Endothelial cell of umbilical vein (primary cell): ENCODE results near the gene C15orf61. TPM values are rescaled to one million over a fixed set of nuclear protein-coding genes. Genes with fewer than 3 reads are reported as not detected.
A peak's percentile ranks its signal among the peaks of the same experiment; 100 is the strongest.

ENCODE experiments used
- BruUV-seq: library from RNA; stranded (reverse); fragments of 400-500 nt; replicated peaks from 2 replicates; lab custom pipeline; 2021; lab: Mats Ljungman, UMichigan
- CTCF ChIA-PET: fragments of 300-600, 350-600 bp; sonication (Branson Sonifier 250); formaldehyde crosslinking; loops from one replicate; lab custom pipeline; 2021; ENCODE audit warnings: antibody characterized with exemption, inconsistent platforms; lab: Charles Lee
- POLR2A ChIA-PET: fragments of 300-600, 350-600 bp; sonication (Branson Sonifier 250); formaldehyde crosslinking; loops from one replicate; lab custom pipeline; 2021; ENCODE audit warnings: antibody characterized with exemption, inconsistent platforms; lab: Charles Lee
- DNase-seq: peaks from one replicate; pipeline ENCODE4 v3.0.0-alpha.2; 2011; ENCODE audit warnings: low read depth, low spot score
- FAIRE-seq: peaks from 2 replicates; lab custom pipeline; 2011; peaks lifted over from hg19 to GRCh38; lab: Jason Lieb, UNC
- H2AFZ ChIP-seq: 2 replicates; pipeline ENCODE4 v1.6.0; 2012; ENCODE audit warnings: low read depth, low read length, control low read depth, inconsistent platforms
- H3K27ac ChIP-seq: 2 replicates; pipeline ENCODE4 v1.5.1; 2011; ENCODE audit warnings: low read depth, mild to moderate bottlenecking, control low read depth, low read length, moderate library complexity; ENCODE audit not compliant: insufficient read depth
- H3K27me3 ChIP-seq, 2 experiments: 2 replicates each; pipeline versions ENCODE4 v1.6.0 to v1.6.1; 2011; ENCODE audit warnings: low read length in 2 of 2, mixed read lengths in 1 of 2; ENCODE audit not compliant: control insufficient read depth in 2 of 2, insufficient read depth in 2 of 2
- H3K36me3 ChIP-seq, 2 experiments: 2 replicates in 1 of 2; 3 replicates in 1 of 2; pipeline ENCODE4 v1.5.1; 2011; ENCODE audit warnings: low read length in 2 of 2, mild to moderate bottlenecking in 1 of 2, moderate library complexity in 1 of 2; ENCODE audit not compliant: control insufficient read depth in 2 of 2, insufficient read depth in 2 of 2; ENCODE audit errors: extremely low read depth in 1 of 2
- H3K4me1 ChIP-seq: 3 replicates; pipeline ENCODE4 v1.5.1; 2011; ENCODE audit warnings: mild to moderate bottlenecking, low read length; ENCODE audit not compliant: control insufficient read depth, insufficient read depth; ENCODE audit errors: extremely low read depth
- H3K4me2 ChIP-seq: 2 replicates; pipeline ENCODE4 v1.6.1; 2011; ENCODE audit warnings: low read length, control low read depth, mixed read lengths; ENCODE audit not compliant: insufficient read depth
- H3K4me3 ChIP-seq, 3 experiments: fragments of 200-600 bp in 1 of 3; sonication (generic), shearing (Covaris generic) in 1 of 3; replicated peaks in 1 of 3; 2 replicates each; pipeline ENCODE4 v1.5.1; 2011 to 2016; ENCODE audit warnings: control low read depth in 3 of 3, low read length in 3 of 3, mild to moderate bottlenecking in 2 of 3, inconsistent platforms in 1 of 3, low read depth in 1 of 3, moderate library complexity in 1 of 3; ENCODE audit not compliant: insufficient read depth in 1 of 3
- H3K79me2 ChIP-seq: 2 replicates; pipeline ENCODE4 v1.6.0; 2012; ENCODE audit warnings: low read length, inconsistent platforms; ENCODE audit not compliant: control insufficient read depth, insufficient read depth
- H3K9ac ChIP-seq: replicated peaks from 2 replicates; pipeline ENCODE3; 2011; ENCODE audit warnings: low read length, control low read depth; ENCODE audit not compliant: insufficient read depth; ENCODE audit errors: extremely low read depth
- H3K9me1 ChIP-seq: replicated peaks from 3 replicates; pipeline ENCODE4 v1.6.0; 2011; ENCODE audit warnings: mild to moderate bottlenecking, low read length; ENCODE audit not compliant: control insufficient read depth, insufficient read depth; ENCODE audit errors: extremely low read depth
- H3K9me3 ChIP-seq: replicated peaks from 2 replicates; pipeline ENCODE4 v1.5.1; 2012; ENCODE audit warnings: low read length, inconsistent platforms; ENCODE audit not compliant: control insufficient read depth, insufficient read depth
- H4K20me1 ChIP-seq: replicated peaks from 2 replicates; pipeline ENCODE3; 2011; ENCODE audit warnings: mild to moderate bottlenecking, low read length; ENCODE audit not compliant: control insufficient read depth, insufficient read depth; ENCODE audit errors: extremely low read depth
- EZH2 ChIP-seq: IDR thresholded peaks from 2 replicates; pipeline ENCODE4 v1.6.1; 2012; ENCODE audit warnings: borderline replicate concordance, low read depth, mild to moderate bottlenecking, moderate library complexity, low read length, inconsistent platforms; ENCODE audit not compliant: severe bottlenecking
- FOS ChIP-seq: IDR thresholded peaks from 2 replicates; pipeline ENCODE4 v1.6.1; 2011; ENCODE audit warnings: mild to moderate bottlenecking, low read length, moderate library complexity, borderline replicate concordance; ENCODE audit not compliant: insufficient read depth
- GATA2 ChIP-seq: IDR thresholded peaks from 2 replicates; pipeline ENCODE4 v1.7.0; 2011; ENCODE audit warnings: low read depth, mild to moderate bottlenecking, moderate library complexity, mixed read lengths, low read length; ENCODE audit not compliant: insufficient read length, insufficient read depth
- JUN ChIP-seq: IDR thresholded peaks from 2 replicates; pipeline ENCODE4 v1.6.1; 2011; ENCODE audit warnings: borderline replicate concordance, low read depth; ENCODE audit not compliant: insufficient read length, insufficient read depth
- MAX ChIP-seq: IDR thresholded peaks from 2 replicates; pipeline ENCODE4 v1.6.1; 2011; ENCODE audit not compliant: insufficient read depth, insufficient read length
- MYC ChIP-seq: IDR thresholded peaks from one replicate; pipeline ENCODE4 v1.6.1; 2011; ENCODE audit warnings: mild to moderate bottlenecking, low read depth, low read length
- POLR2A ChIP-seq: IDR thresholded peaks from 2 replicates; pipeline ENCODE4 v1.6.1; 2012; ENCODE audit warnings: low read depth, mild to moderate bottlenecking, control low read depth, low read length
- POLR2AphosphoS5 ChIP-seq: IDR thresholded peaks from 2 replicates; pipeline ENCODE4 v1.6.1; 2012; ENCODE audit warnings: low read depth, mild to moderate bottlenecking, control low read depth, low read length, moderate library complexity; ENCODE audit not compliant: insufficient read depth
- dilution Hi-C: fragments of 300-500 bp; cut with MboI; formaldehyde crosslinking; loops from one replicate; pipeline ENCODE4 v1.15.0; 2019; ENCODE audit warnings: low sequenced_read_pairs; ENCODE audit not compliant: extremely low pct_ligation_motif_present
- intact Hi-C: fragments of 100-400 bp; cut with micrococcal nuclease; formaldehyde crosslinking; loops from one replicate; pipeline ENCODE4 v1.10.0; 2022
- polyA plus RNA-seq, 4 experiments: library from polyadenylated mRNA; depleted of rRNA in 3 of 4; stranded (reverse) in 3 of 4; unstranded in 1 of 4; fragments of >200 nt; gene quantifications; 2 replicates each; pipeline versions ENCODE4 v1.2.1 to v1.2.3, GENCODE V29; 2011 to 2012; ENCODE audit warnings: missing spikeins in 1 of 4
- total RNA-seq: library from RNA; stranded (reverse); gene quantifications from 2 replicates; pipeline ENCODE4 v1.2.3, GENCODE V29; 2021
- TF ChIP-seq, protein P1 (sequence below), 2 donors: IDR thresholded peaks; 1 replicate in 1 of 2; 2 replicates in 1 of 2; pipeline ENCODE4 v1.5.1; 2011; ENCODE audit warnings: low read length in 2 of 2, mild to moderate bottlenecking in 2 of 2, moderate library complexity in 2 of 2, control low read depth in 1 of 2, inconsistent platforms in 1 of 2, low read depth in 1 of 2; ENCODE audit not compliant: insufficient read depth in 1 of 2; ENCODE audit errors: extremely low read depth in 1 of 2

The C15orf61 gene
- total and polyA plus RNA-seq, 2 donors (not counting 3 experiments of a cell fraction or from before 2014, with no cell fraction given) = 3.2 to 4.1 TPM

- Histone ChIP-seq H3K4me1 (peaks cover 8% of the 10 kb centered on the region), H3K79me2 (no peaks in the 10 kb centered on the region), H3K4me2 (peak overlapping the region; percentile 78), H3K9ac (peak overlapping the region; percentile 90), H3K27ac (no peak overlapping the region), H3K4me3 (peak overlapping the region; percentile 67 to 99 (median 96)), H3K36me3 (no peaks in the 10 kb centered on the region), H2AFZ (peak overlapping the region; percentile 97), H3K9me3 (no peaks in the 10 kb centered on the region), H3K9me1 (no peaks in the 10 kb centered on the region), H4K20me1 (no peaks in the 10 kb centered on the region), H3K27me3 (no peaks in the 10 kb centered on the region)
- TF ChIP-seq MAX (no peak), POLR2A (no peak), GATA2 (no peak)
- ChIA-PET CTCF (no interaction called here), POLR2A (no interaction called here)
- no TSS peak for BruUV-seq
- intact Hi-C loops (loop anchor here (2.0 to 10.0 kb wide), 2 partner anchors 89 to 291 kb away; no protein-coding TSS in a partner anchor), dilution Hi-C loops (no loop called here)
- DNase-seq (peak; percentile 25), FAIRE-seq (peak; percentile 21)
Measured at GRCh38 chr15:67543348-67543718, 22.4 kb downstream of the C15orf61 start.

DNA sequence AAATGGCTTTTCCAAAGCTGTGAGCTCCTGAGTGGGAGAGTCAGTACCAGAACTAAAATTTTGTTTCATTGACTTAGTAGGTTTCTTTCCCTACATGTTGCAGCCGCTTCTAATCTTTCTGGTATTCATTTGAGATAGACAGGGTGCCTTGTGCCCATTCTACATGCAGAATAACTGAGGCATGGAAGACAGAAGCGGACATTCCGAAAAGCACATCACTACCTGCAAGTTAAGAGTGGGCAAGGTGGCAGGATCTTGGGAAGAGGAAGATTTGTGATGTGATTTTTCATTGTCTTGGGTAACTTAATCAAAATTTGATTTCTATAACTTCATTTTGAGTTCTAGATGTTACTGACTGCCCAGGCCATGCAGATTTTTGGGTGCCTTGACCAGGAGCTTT is 23.5 kb downstream of the C15orf61 start:
- TF ChIP-seq, protein P1, sequence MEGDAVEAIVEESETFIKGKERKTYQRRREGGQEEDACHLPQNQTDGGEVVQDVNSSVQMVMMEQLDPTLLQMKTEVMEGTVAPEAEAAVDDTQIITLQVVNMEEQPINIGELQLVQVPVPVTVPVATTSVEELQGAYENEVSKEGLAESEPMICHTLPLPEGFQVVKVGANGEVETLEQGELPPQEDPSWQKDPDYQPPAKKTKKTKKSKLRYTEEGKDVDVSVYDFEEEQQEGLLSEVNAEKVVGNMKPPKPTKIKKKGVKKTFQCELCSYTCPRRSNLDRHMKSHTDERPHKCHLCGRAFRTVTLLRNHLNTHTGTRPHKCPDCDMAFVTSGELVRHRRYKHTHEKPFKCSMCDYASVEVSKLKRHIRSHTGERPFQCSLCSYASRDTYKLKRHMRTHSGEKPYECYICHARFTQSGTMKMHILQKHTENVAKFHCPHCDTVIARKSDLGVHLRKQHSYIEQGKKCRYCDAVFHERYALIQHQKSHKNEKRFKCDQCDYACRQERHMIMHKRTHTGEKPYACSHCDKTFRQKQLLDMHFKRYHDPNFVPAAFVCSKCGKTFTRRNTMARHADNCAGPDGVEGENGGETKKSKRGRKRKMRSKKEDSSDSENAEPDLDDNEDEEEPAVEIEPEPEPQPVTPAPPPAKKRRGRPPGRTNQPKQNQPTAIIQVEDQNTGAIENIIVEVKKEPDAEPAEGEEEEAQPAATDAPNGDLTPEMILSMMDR (IDR thresholded peaks at IDR 0.05; ENCODE audit: extremely low read depth in 1 of 2, insufficient read depth in 1 of 2, low read depth in 1 of 2, low read length in 2 of 2) = no peak
- no peak for TF ChIP-seq FOS
- TF ChIP-seq MAX = no peak
- no peak for TF ChIP-seq JUN
- TF ChIP-seq MYC = no peak
- TF ChIP-seq POLR2AphosphoS5 = no peak
- no peak for TF ChIP-seq GATA2
- TF ChIP-seq POLR2A = no peak
- TF ChIP-seq EZH2 = no peak
- Histone ChIP-seq H3K27me3 (no peaks in the 10 kb centered on the region), H2AFZ (no peak overlapping the region), H3K27ac (no peak overlapping the region), H3K9me3 (no peaks in the 10 kb centered on the region), H4K20me1 (no peaks in the 10 kb centered on the region), H3K4me3 (no peak overlapping the region), H3K79me2 (no peaks in the 10 kb centered on the region), H3K4me2 (no peak overlapping the region), H3K9me1 (no peaks in the 10 kb centered on the region), H3K9ac (no peak overlapping the region), H3K36me3 (no peaks in the 10 kb centered on the region), H3K4me1 (peaks cover 8% of the 10 kb centered on the region)
- dilution Hi-C loops = no loop called here
- FAIRE-seq (no peak), DNase-seq (no peak)
- CTCF ChIA-PET = no interaction called here
- intact Hi-C loops = loop anchor here (10.0 kb wide), 1 partner anchor 90 kb away; no protein-coding TSS in a partner anchor
- POLR2A ChIA-PET = no interaction called here
- no TSS peak for BruUV-seq
